HepG2 (cell line): Measurements from ENCODE around the gene PVR. TPM values are rescaled to one million over a fixed set of nuclear protein-coding genes. Genes with fewer than 3 reads are reported as not detected.

ENCODE experiments used
- ATAC-seq: fragments of 200-7000 bp; cut with Tn5 transposase; 3 replicates; pipeline ENCODE4 v1.9.1; 2020; ENCODE audit warnings: mild to moderate bottlenecking, moderate library complexity
- BruUV-seq: library from RNA; stranded (reverse); fragments of 400-500 nt; replicated peaks from 2 replicates; lab custom pipeline; 2021; lab: Mats Ljungman, UMichigan
- CTCF ChIA-PET: fragments of 300-600 bp; formaldehyde crosslinking; extraction: SDS; loops from one replicate; lab custom pipeline; 2021; ENCODE audit warnings: low total read pairs, inconsistent platforms, low intra/inter-chr PET ratio; lab: Yijun Ruan, JAX
- POLR2A ChIA-PET: fragments of 350-600 bp; sonication (Branson Sonifier 250); formaldehyde crosslinking; loops from one replicate; lab custom pipeline; 2020; ENCODE audit warnings: antibody characterized with exemption, inconsistent platforms; lab: Yijun Ruan, JAX
- DNase-seq: peaks from one replicate; pipeline ENCODE4 v3.0.0-alpha.2; 2015; ENCODE audit warnings: low spot score
- FAIRE-seq: peaks from 3 replicates; lab custom pipeline; 2011; peaks lifted over from hg19 to GRCh38; lab: Jason Lieb, UNC
- H2AFZ ChIP-seq: one replicate; pipeline ENCODE4 v1.6.1; 2011; ENCODE audit warnings: low read length, inconsistent platforms
- H3K27ac ChIP-seq: fragments of 300-600 bp; 3 replicates; pipeline ENCODE4 v1.8.0; 2011; ENCODE audit warnings: mixed run types, mild to moderate bottlenecking, mixed read lengths, low read length, inconsistent platforms; ENCODE audit not compliant: insufficient read depth; ENCODE audit errors: extremely low read length
- H3K27me3 ChIP-seq, 2 experiments: fragments of 200-600 bp in 1 of 2; 2 replicates in 1 of 2; 3 replicates in 1 of 2; pipeline versions ENCODE4 v1.6.0 to v1.8.0; 2011; ENCODE audit warnings: low read length in 2 of 2, mild to moderate bottlenecking in 2 of 2, moderate library complexity in 2 of 2, inconsistent platforms in 1 of 2; ENCODE audit not compliant: insufficient read depth in 2 of 2, control insufficient read depth in 1 of 2
- H3K36me3 ChIP-seq, 2 experiments: fragments of 200-600 bp in 1 of 2; replicated peaks in 1 of 2; 2 replicates in 1 of 2; 3 replicates in 1 of 2; pipeline versions ENCODE4 v1.5.1 to v1.8.0; 2011; ENCODE audit warnings: low read length in 2 of 2, inconsistent platforms in 1 of 2; ENCODE audit not compliant: insufficient read depth in 2 of 2, control insufficient read depth in 1 of 2
- H3K4me1 ChIP-seq: 2 replicates; pipeline ENCODE4 v1.5.1; 2012; ENCODE audit warnings: low read length, inconsistent platforms; ENCODE audit not compliant: insufficient read depth
- H3K4me2 ChIP-seq: 2 replicates; pipeline ENCODE4 v1.6.0; 2011; ENCODE audit warnings: low read depth, low read length, inconsistent platforms
- H3K4me3 ChIP-seq, 3 experiments: fragments of 200-600 bp in 1 of 3; sonication (generic), shearing (Covaris generic) in 1 of 3; replicated peaks in 1 of 3; 2 replicates each; pipeline ENCODE4 v1.5.1; 2011 to 2016; ENCODE audit warnings: low read length in 3 of 3, inconsistent platforms in 2 of 3, low read depth in 2 of 3, mild to moderate bottlenecking in 2 of 3, control low read depth in 1 of 3, mixed read lengths in 1 of 3; ENCODE audit not compliant: insufficient read depth in 1 of 3
- H3K79me2 ChIP-seq: one replicate; pipeline ENCODE4 v1.6.1; 2011; ENCODE audit warnings: low read length, inconsistent platforms; ENCODE audit not compliant: insufficient read depth
- H3K9ac ChIP-seq: 2 replicates; pipeline ENCODE4 v1.6.0; 2011; ENCODE audit warnings: mild to moderate bottlenecking, low read depth, low read length, inconsistent platforms; ENCODE audit not compliant: insufficient read depth
- H3K9me3 ChIP-seq: 2 replicates; pipeline ENCODE4 v1.5.1; 2012; ENCODE audit warnings: mild to moderate bottlenecking, low read length
- H4K20me1 ChIP-seq: 2 replicates; pipeline ENCODE4 v1.6.0; 2011; ENCODE audit warnings: inconsistent platforms, mild to moderate bottlenecking, low read length, moderate library complexity; ENCODE audit not compliant: insufficient read depth
- AGO2 ChIP-seq: fragments of 200-400 bp; formaldehyde crosslinking; optimal IDR thresholded peaks from 2 replicates; pipeline ENCODE3; 2017; ENCODE audit warnings: mild to moderate bottlenecking, low read depth, low read length, moderate library complexity
- BORCS8-MEF2B ChIP-seq: sonication (generic); formaldehyde crosslinking; IDR thresholded peaks from 2 replicates; pipeline ENCODE4 v1.8.0; 2022; ENCODE audit warnings: mild to moderate bottlenecking, missing genetic modification reagents
- CHD2 ChIP-seq: IDR thresholded peaks from 2 replicates; pipeline ENCODE4 v1.6.1; 2011; ENCODE audit warnings: low read depth, low read length, improper control_type of control experiment
- FOXK1 ChIP-seq: sonication (generic); formaldehyde crosslinking; IDR thresholded peaks from 2 replicates; pipeline ENCODE4 v1.4.0; 2020; ENCODE audit warnings: low read depth, missing genetic modification reagents, borderline replicate concordance
- HDAC2 ChIP-seq: sonication (generic); formaldehyde crosslinking; IDR thresholded peaks from 2 replicates; pipeline ENCODE4 v1.4.0; 2020; ENCODE audit warnings: missing genetic modification reagents
- HHEX ChIP-seq: IDR thresholded peaks from 2 replicates; pipeline ENCODE4 v1.6.1; 2016; ENCODE audit warnings: control low read depth
- MEF2D ChIP-seq: sonication (generic); formaldehyde crosslinking; IDR thresholded peaks from 2 replicates; pipeline ENCODE4 v1.5.1; 2020; ENCODE audit warnings: mild to moderate bottlenecking, missing genetic modification reagents
- NR2F1 ChIP-seq, 2 experiments: fragments of 450-650 bp in 1 of 2; formaldehyde crosslinking in 1 of 2; IDR thresholded peaks; 2 replicates each; pipeline versions ENCODE4 v1.5.0 to v1.6.1; 2016 to 2020; ENCODE audit warnings: mild to moderate bottlenecking in 1 of 2, missing compliant biosample characterization in 1 of 2, missing genetic modification reagents in 1 of 2, moderate library complexity in 1 of 2
- SMAD3 ChIP-seq: sonication (generic); formaldehyde crosslinking; IDR thresholded peaks from 2 replicates; pipeline ENCODE4 v1.4.0; 2020; ENCODE audit warnings: missing genetic modification reagents
- SP4 ChIP-seq: sonication (generic); formaldehyde crosslinking; IDR thresholded peaks from 2 replicates; pipeline ENCODE4 v1.8.1; 2023; ENCODE audit warnings: mild to moderate bottlenecking, missing genetic modification reagents
- ZBTB42 ChIP-seq: sonication (generic); formaldehyde crosslinking; IDR thresholded peaks from 2 replicates; pipeline ENCODE4 v1.5.0; 2020; ENCODE audit warnings: mild to moderate bottlenecking, missing genetic modification reagents
- ZBTB8A ChIP-seq: sonication (generic); formaldehyde crosslinking; IDR thresholded peaks from 2 replicates; pipeline ENCODE4 v1.4.0; 2020; ENCODE audit warnings: mild to moderate bottlenecking, low read depth, missing genetic modification reagents, borderline replicate concordance
- ZKSCAN8 ChIP-seq: IDR thresholded peaks from 2 replicates; pipeline ENCODE4 v1.6.1; 2016; ENCODE audit warnings: borderline replicate concordance, missing genetic modification reagents, missing compliant biosample characterization
- ZNF232 ChIP-seq: sonication (generic); formaldehyde crosslinking; IDR thresholded peaks from 2 replicates; pipeline ENCODE4 v1.4.0; 2020; ENCODE audit warnings: missing genetic modification reagents, borderline replicate concordance
- ZNF431 ChIP-seq: sonication (generic); formaldehyde crosslinking; IDR thresholded peaks from 2 replicates; pipeline ENCODE4 v1.9.0; 2022; ENCODE audit warnings: missing genetic modification reagents, low read depth, mild to moderate bottlenecking, borderline replicate concordance
- ZNF552 ChIP-seq: sonication (generic); formaldehyde crosslinking; IDR thresholded peaks from 2 replicates; pipeline ENCODE4 v1.9.0; 2022; ENCODE audit warnings: missing genetic modification reagents, mild to moderate bottlenecking, borderline replicate concordance
- ZNF713 ChIP-seq: sonication (generic); formaldehyde crosslinking; IDR thresholded peaks from 2 replicates; pipeline ENCODE4 v1.4.0; 2020; ENCODE audit warnings: mild to moderate bottlenecking, missing genetic modification reagents
- WGBS: methylation state at CpG from one replicate; pipeline ENCODE4 v1.1.6; 2017; ENCODE audit warnings: low lambda C conversion rate; 5-methylcytosine and 5-hydroxymethylcytosine counted together
- in situ Hi-C: cut with HindIII; loops from 2 replicates; pipeline ENCODE4 v1.10.0; 2017; ENCODE audit warnings: low pct_unique_long_range_greater_than_20kb; ENCODE audit not compliant: extremely low pct_ligation_motif_present
- intact Hi-C: fragments of 100-400 bp; cut with micrococcal nuclease; formaldehyde crosslinking; loops from one replicate; pipeline ENCODE4 v1.10.0; 2022; ENCODE audit not compliant: unreplicated experiment
- polyA plus RNA-seq, 8 experiments: library from polyadenylated mRNA; depleted of rRNA in 3 of 8; stranded (reverse) in 7 of 8; unstranded in 1 of 8; fragments of >200 nt; fragmentation: Illumina TruSeq in 4 of 8; extraction: Trizol in 4 of 8; gene quantifications; 2 replicates each; pipeline versions ENCODE4 v1.2.1 to v1.2.3, GENCODE V29; 2011 to 2016; ENCODE audit warnings: low read depth in 4 of 8, missing spikeins in 1 of 8, mixed read lengths in 1 of 8; ENCODE audit not compliant: insufficient read depth in 1 of 8
- total RNA-seq, 5 experiments: library from RNA; depleted of rRNA; stranded (reverse); fragments of >200 nt; fragmentation: Illumina TruSeq; extraction: Trizol; gene quantifications; 2 replicates each; pipeline ENCODE4 v1.2.3, GENCODE V29; 2016; ENCODE audit warnings: low read depth in 1 of 5
- TF ChIP-seq, protein P1 (sequence below): sonication (generic); IDR thresholded peaks from 2 replicates; pipeline ENCODE4 v1.6.1; 2016; ENCODE audit warnings: low read depth, borderline replicate concordance

PVR gene
- total and polyA plus RNA-seq, 2 of the 13 experiments (the other 11 are each of a cell fraction or from before 2014, with no cell fraction given): 43.4 to 46.6 TPM

DNA sequence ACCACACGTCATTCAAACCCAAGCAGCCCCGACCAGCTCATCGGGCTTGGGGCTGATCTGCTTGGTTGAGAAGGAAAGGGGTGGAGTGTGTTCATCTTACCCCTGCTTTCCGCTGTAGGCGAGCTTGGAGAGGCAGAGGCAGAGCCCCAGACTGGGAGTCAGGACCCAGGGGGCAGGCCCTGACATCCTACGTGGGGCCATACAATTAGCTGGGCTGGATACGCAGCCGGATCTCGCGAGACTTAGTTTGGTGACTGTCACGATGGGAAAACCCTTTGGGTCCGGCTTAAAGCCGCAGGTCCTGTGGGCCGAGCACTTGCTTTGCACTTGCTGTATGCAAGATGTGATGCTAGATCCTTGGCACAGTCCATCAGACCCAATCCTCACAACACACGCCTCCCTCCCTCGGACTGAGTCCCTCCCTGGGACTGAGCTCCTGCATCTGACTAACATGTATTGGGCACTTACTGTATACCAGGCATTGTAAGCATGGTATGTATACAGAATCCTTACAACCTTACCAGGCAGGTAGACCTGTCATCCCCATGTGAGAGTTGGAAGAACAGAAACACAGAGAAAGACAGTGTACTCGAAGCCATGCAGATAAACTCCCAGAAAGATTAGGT is 59.0 kb downstream of the PVR start:
- no peak for FAIRE-seq
- in situ Hi-C loops: no loop called here

DNA sequence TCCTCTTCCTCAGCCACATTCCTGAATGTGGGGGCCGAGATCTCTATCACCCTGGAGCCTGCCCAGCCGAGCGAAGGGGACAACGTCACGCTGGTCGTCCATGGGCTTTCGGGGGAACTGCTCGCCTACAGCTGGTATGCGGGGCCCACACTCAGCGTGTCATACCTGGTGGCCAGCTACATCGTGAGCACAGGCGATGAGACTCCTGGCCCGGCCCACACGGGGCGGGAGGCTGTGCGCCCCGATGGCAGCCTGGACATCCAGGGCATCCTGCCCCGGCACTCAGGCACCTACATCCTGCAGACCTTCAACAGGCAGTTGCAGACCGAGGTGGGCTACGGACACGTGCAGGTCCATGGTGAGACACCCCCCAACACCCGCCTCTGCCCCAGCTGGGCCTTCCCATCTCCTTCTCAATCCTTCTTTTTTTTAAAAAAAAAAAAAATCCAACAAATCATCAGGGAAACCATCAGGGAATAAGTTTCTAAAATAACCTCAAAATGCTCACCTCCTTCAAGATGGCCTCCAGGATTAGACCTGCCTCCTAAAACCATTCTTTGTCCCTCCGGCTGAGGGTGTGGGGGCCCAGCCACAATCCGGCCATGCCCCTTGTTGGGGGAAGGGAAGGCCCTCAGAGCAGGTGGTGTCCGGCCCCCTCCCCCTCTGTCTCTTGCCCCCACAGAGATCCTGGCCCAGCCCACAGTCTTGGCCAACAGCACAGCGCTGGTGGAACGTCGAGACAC is 59.8 kb downstream of the PVR start:
- Histone ChIP-seq H3K9me3 (no peaks in the 10 kb centered on the region), H2AFZ (no peak overlapping the region), H3K36me3 (no peaks in the 10 kb centered on the region), H3K27me3 (no peaks in the 10 kb centered on the region), H3K4me3 (no peak overlapping the region), H3K27ac (no peak overlapping the region), H3K9ac (no peak overlapping the region), H4K20me1 (no peaks in the 10 kb centered on the region), H3K79me2 (no peaks in the 10 kb centered on the region), H3K4me1 (peaks cover 44% of the 10 kb centered on the region), H3K4me2 (no peak overlapping the region)
- ATAC-seq (no peak), DNase-seq (no peak), FAIRE-seq (no peak)
- intact Hi-C loops: no loop called here
- POLR2A ChIA-PET: no interaction called here
- in situ Hi-C loops: no loop called here
- CTCF ChIA-PET: no interaction called here
- WGBS: 90% methylated on average over 21 of the region's 28 CpGs
- BruUV-seq: no TSS peak
- TF ChIP-seq ZBTB8A (CRISPR knock-in tag): no peak
- TF ChIP-seq MEF2D (CRISPR knock-in tag): no peak
- TF ChIP-seq, protein P1, sequence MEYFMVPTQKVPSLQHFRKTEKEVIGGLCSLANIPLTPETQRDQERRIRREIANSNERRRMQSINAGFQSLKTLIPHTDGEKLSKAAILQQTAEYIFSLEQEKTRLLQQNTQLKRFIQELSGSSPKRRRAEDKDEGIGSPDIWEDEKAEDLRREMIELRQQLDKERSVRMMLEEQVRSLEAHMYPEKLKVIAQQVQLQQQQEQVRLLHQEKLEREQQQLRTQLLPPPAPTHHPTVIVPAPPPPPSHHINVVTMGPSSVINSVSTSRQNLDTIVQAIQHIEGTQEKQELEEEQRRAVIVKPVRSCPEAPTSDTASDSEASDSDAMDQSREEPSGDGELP: no peak
- no peak for TF ChIP-seq ZNF713 (CRISPR knock-in tag)
- no peak for TF ChIP-seq HDAC2 (CRISPR knock-in tag)
- TF ChIP-seq FOXK1 (CRISPR knock-in tag): no peak
- TF ChIP-seq BORCS8-MEF2B: no peak
- no peak for TF ChIP-seq NR2F1 (CRISPR knock-in tag; IDR thresholded peaks at IDR 0.05)
- no peak for TF ChIP-seq ZNF232 (CRISPR knock-in tag)
- TF ChIP-seq ZNF431: no peak
- no peak for TF ChIP-seq ZBTB42 (CRISPR knock-in tag)
- no peak for TF ChIP-seq SMAD3
- no peak for TF ChIP-seq HHEX
- TF ChIP-seq ZNF552 (CRISPR knock-in tag): no peak

More for the DNA sequence above, 59.0 kb downstream of the PVR start:
- Histone ChIP-seq H3K9ac (no peak overlapping the region), H3K4me3 (no peak overlapping the region), H2AFZ (no peak overlapping the region), H3K79me2 (no peaks in the 10 kb centered on the region), H3K36me3 (no peaks in the 10 kb centered on the region), H3K4me1 (peaks cover 52% of the 10 kb centered on the region), H3K27ac (no peak overlapping the region), H3K9me3 (no peaks in the 10 kb centered on the region), H4K20me1 (no peaks in the 10 kb centered on the region), H3K27me3 (no peaks in the 10 kb centered on the region), H3K4me2 (no peak overlapping the region)
- CTCF ChIA-PET: no interaction called here
- no TSS peak for BruUV-seq
- intact Hi-C loops: no loop called here
- peak; percentile 22 for TF ChIP-seq AGO2
- TF ChIP-seq CHD2: peak; percentile 53; the same call in 1 of the 2 replicates
- no peak for TF ChIP-seq SP4
- peak; percentile 89 for TF ChIP-seq ZKSCAN8
- POLR2A ChIA-PET: interaction anchor here (0.6 to 0.8 kb wide), 2 partner anchors 16 to 143 kb away, joined by 3 to 4 read pairs; no protein-coding TSS in a partner anchor
- no peak for ATAC-seq
- no peak for DNase-seq
- WGBS: 79% methylated on average over 8 of the region's 17 CpGs
